ENCODE results near the gene DYNC1LI2. TPM values are rescaled to one million over a fixed set of nuclear protein-coding genes. Genes with fewer than 3 reads are reported as not detected.
A peak's percentile ranks its signal among the peaks of the same experiment; 100 is the strongest.

DYNC1LI2 gene
- total RNA-seq, 4 donors from 2014 or later: 57.4 to 80.3 (median 62.6) TPM

DNA sequence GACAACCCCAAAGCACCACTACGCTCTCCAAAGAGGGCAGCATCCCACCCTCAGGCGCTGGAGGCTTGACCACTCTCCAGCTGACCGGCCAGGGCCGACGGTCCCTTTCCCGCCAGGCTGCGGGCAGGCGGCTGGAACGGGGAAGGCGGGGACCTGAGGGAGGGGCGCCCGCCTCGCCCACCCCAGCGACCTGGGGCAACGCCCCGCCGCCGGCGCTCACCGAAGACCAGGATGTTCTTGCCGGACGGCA lies 431 bp downstream of the DYNC1LI2 start:
- no peak for TF ChIP-seq POLR2A (IDR thresholded peaks at IDR 0.05)
- TF ChIP-seq, protein P1, sequence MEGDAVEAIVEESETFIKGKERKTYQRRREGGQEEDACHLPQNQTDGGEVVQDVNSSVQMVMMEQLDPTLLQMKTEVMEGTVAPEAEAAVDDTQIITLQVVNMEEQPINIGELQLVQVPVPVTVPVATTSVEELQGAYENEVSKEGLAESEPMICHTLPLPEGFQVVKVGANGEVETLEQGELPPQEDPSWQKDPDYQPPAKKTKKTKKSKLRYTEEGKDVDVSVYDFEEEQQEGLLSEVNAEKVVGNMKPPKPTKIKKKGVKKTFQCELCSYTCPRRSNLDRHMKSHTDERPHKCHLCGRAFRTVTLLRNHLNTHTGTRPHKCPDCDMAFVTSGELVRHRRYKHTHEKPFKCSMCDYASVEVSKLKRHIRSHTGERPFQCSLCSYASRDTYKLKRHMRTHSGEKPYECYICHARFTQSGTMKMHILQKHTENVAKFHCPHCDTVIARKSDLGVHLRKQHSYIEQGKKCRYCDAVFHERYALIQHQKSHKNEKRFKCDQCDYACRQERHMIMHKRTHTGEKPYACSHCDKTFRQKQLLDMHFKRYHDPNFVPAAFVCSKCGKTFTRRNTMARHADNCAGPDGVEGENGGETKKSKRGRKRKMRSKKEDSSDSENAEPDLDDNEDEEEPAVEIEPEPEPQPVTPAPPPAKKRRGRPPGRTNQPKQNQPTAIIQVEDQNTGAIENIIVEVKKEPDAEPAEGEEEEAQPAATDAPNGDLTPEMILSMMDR (IDR thresholded peaks at IDR 0.05 in 4 of 5, conservative IDR thresholded peaks at IDR 0.05 in 1 of 5): no peak
- peaks cover 0 to 24% of the 10 kb centered on the region in 2 donors for H3K36me3 ChIP-seq
- ATAC-seq (peak; percentile 21 to 31), DNase-seq (no peak)
- H3K4me1 ChIP-seq: peaks cover 18 to 25% of the 10 kb centered on the region in 2 donors
- H3K27ac ChIP-seq: peak overlapping the region; percentile 78 to 96 (median 92)
- in situ Hi-C loops (cut with MboI; ENCODE audit: low sequenced_read_pairs in 4 of 4) (no loop called here), intact Hi-C loops (cut with DNase I; ENCODE audit: low total_unique reads) (loop anchor here (1.0 to 2.0 kb wide), 5 partner anchors 10 to 143 kb away; partner anchors contain the start of gene CMTM4)
- H3K27me3 ChIP-seq: no peaks in the 10 kb centered on the region
- H3K9me3 ChIP-seq: no peaks in the 10 kb centered on the region
- H3K4me3 ChIP-seq: peak overlapping the region; percentile 74 to 98 (median 91)

DNA sequence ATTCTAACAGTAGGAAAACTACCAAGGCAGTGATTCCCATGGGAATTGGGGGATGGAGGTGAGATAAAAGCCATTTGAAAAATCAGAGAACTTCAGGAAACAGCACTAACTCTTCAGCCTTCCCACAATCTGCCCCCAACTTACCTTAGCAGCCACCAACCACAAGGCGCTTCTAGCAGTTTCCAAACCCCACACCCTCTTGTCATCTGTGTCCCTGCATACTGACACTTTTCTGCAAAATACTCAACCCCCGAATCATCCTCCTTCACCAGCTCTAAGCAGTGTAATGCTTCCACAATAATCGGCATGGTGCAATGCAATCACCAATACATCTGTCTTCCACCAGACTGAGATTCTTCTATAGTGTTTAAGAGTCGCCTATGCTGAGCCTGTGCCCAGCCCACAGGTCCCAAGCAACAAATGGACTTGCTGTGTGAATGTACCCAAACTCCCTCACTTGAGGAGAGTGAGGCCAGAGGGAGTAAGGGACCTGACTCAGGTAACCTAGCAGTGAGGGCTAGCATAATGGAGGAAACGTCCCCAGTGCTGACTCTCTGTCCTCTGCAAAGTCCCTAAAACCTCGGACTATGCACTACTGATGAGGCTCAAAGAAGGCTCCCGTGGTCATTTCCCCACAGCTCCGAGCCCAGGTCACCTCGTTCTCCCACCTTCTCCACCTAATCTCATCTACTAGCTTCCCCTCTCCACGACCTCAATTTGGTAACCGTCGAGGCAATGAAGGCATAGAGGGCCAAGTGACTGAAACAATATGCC lies 943 bp downstream of the DYNC1LI2 start:
- Histone ChIP-seq H3K36me3 (peaks cover 0 to 24% of the 10 kb centered on the region in 2 donors), H3K4me3 (peak overlapping the region; percentile 74 to 98 (median 91)), H3K4me1 (peaks cover 19 to 25% of the 10 kb centered on the region in 2 donors), H3K27ac (peak overlapping the region; percentile 78 to 96 (median 92)), H3K27me3 (no peaks in the 10 kb centered on the region), H3K9me3 (no peaks in the 10 kb centered on the region)
- DNase-seq: no peak
- in situ Hi-C loops (cut with MboI; ENCODE audit: low sequenced_read_pairs in 4 of 4): no loop called here
- TF ChIP-seq, protein P1 (IDR thresholded peaks at IDR 0.05 in 4 of 5, conservative IDR thresholded peaks at IDR 0.05 in 1 of 5): no peak
- TF ChIP-seq POLR2A (IDR thresholded peaks at IDR 0.05): no peak
- intact Hi-C loops (cut with DNase I; ENCODE audit: low total_unique reads): loop anchor here (1.0 to 2.0 kb wide), 5 partner anchors 9 to 142 kb away; partner anchors contain the start of gene CMTM4
- ATAC-seq: no peak

DNA sequence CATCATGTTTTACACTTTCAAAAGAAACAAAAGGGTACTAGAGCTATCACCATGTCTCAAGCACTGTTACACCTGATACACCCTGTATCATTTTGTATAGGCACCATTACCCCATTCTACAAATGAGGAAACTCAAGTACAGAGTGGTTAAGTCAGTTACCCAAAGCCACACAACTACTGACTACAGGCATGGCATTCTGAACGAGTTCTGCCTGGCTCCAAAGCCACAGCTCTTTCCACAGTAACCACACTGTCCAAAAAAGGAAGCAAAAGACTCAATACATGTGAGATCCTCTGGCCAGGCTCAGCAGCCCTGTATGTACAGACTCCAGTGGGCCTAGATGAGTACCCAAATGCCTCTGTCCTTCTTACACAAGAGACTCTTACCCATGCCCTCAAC lies 4.7 kb downstream of the DYNC1LI2 start:
- Histone ChIP-seq H3K27ac (peak overlapping the region in 1 of 4 donors; percentile 34), H3K4me3 (no peak overlapping the region), H3K36me3 (peaks cover 0 to 42% of the 10 kb centered on the region in 2 donors), H3K27me3 (no peaks in the 10 kb centered on the region), H3K9me3 (no peaks in the 10 kb centered on the region), H3K4me1 (peaks cover 40 to 42% of the 10 kb centered on the region in 2 donors)
- intact Hi-C loops (cut with DNase I; ENCODE audit: low total_unique reads): no loop called here
- no peak for ATAC-seq
- TF ChIP-seq, protein P1 (IDR thresholded peaks at IDR 0.05 in 4 of 5, conservative IDR thresholded peaks at IDR 0.05 in 1 of 5): no peak
- no peak for TF ChIP-seq POLR2A (IDR thresholded peaks at IDR 0.05)
- in situ Hi-C loops (cut with MboI; ENCODE audit: low sequenced_read_pairs in 4 of 4): no loop called here
- no peak for DNase-seq

DNA sequence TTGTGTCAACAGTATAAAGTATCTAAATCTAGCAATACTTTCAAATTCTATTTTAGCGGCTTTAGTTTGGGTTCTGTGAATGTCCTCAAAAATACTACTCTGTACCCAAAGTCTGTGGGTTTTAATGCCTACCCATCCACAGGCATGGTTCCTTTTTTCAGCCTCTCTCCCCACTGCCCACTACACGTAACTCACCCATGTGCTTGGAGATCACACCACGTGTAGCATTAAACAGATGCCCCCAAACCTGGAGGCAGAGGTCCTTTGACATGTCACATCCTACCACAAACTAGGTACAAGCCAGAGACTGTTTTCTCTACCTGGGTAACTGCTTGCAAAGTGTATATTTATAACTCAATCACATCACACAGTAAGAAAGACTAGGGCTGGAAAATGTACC lies 5.4 kb downstream of the DYNC1LI2 start:
- intact Hi-C loops (cut with DNase I; ENCODE audit: low total_unique reads) (no loop called here), in situ Hi-C loops (cut with MboI; ENCODE audit: low sequenced_read_pairs in 4 of 4) (no loop called here)
- Histone ChIP-seq H3K27me3 (no peaks in the 10 kb centered on the region), H3K4me3 (no peak overlapping the region), H3K4me1 (peaks cover 44 to 48% of the 10 kb centered on the region in 2 donors), H3K27ac (peak overlapping the region in 1 of 4 donors; percentile 34), H3K9me3 (no peaks in the 10 kb centered on the region), H3K36me3 (peaks cover 0 to 42% of the 10 kb centered on the region in 2 donors)
- no peak for DNase-seq
- no peak for ATAC-seq
- no peak for TF ChIP-seq POLR2A (IDR thresholded peaks at IDR 0.05)
- TF ChIP-seq, protein P1 (IDR thresholded peaks at IDR 0.05 in 4 of 5, conservative IDR thresholded peaks at IDR 0.05 in 1 of 5): no peak

Measured in gastrocnemius medialis (tissue), 4 donors.